ENCODE data around the gene SLC18A2.
"Not testable (repeated sequence)": the region's sequence is repeated elsewhere in the genome, so short reads cannot be mapped to it uniquely, and the experiment has no call there.

SLC18A2 gene

GRCh38 chr10:117240621-117241529 lies at the start of gene SLC18A2:
Gene SLC18A2 (plus strand): TSS chr10:117241114. CDS start chr10:117241694, 580 bp downstream.
- no peak for DNase-seq

- DNase-seq = no peak
Measured at GRCh38 chr10:117197189-117197588, 43.7 kb upstream of the SLC18A2 start, which contains the start of gene KCNK18. Gene KCNK18 (plus strand): TSS chr10:117197489. CDS start chr10:117197489, 0 bp downstream.

GRCh38 chr10:117198088-117198487 lies 42.8 kb upstream of the SLC18A2 start:
- no peak for DNase-seq

GRCh38 chr10:117201826-117202225 lies 39.1 kb upstream of the SLC18A2 start:
- no peak for DNase-seq

- no peak for DNase-seq
Measured at GRCh38 chr10:117204316-117204715, 36.6 kb upstream of the SLC18A2 start.

GRCh38 chr10:117212176-117212575 lies 28.7 kb upstream of the SLC18A2 start:
- no peak for DNase-seq

- no peak for DNase-seq
Measured at GRCh38 chr10:117214401-117214800, 26.5 kb upstream of the SLC18A2 start.

GRCh38 chr10:117215079-117215478 lies 25.8 kb upstream of the SLC18A2 start:
- DNase-seq = no peak

GRCh38 chr10:117216028-117216427 lies 24.9 kb upstream of the SLC18A2 start:
- no peak for DNase-seq

GRCh38 chr10:117216611-117217195 lies 24.2 kb upstream of the SLC18A2 start:
- DNase-seq = peak; percentile 62

GRCh38 chr10:117217196-117217761 lies 23.6 kb upstream of the SLC18A2 start:
- no peak for DNase-seq

- DNase-seq = no peak
Measured at GRCh38 chr10:117218654-117219053, 22.3 kb upstream of the SLC18A2 start.

GRCh38 chr10:117221156-117221711 lies 19.7 kb upstream of the SLC18A2 start:
- no peak for DNase-seq

GRCh38 chr10:117222552-117222951 lies 18.4 kb upstream of the SLC18A2 start:
- no peak for DNase-seq

GRCh38 chr10:117222976-117223692 lies 17.8 kb upstream of the SLC18A2 start:
- no peak for DNase-seq

- DNase-seq = no peak
Measured at GRCh38 chr10:117223693-117224430, 17.1 kb upstream of the SLC18A2 start.

GRCh38 chr10:117224881-117225280 lies 16.0 kb upstream of the SLC18A2 start:
- DNase-seq = no peak

GRCh38 chr10:117226813-117227451 lies 14.0 kb upstream of the SLC18A2 start:
- no peak for DNase-seq

GRCh38 chr10:117228210-117228609 lies 12.7 kb upstream of the SLC18A2 start:
- no peak for DNase-seq

GRCh38 chr10:117230107-117230506 lies 10.8 kb upstream of the SLC18A2 start:
- not testable (repeated sequence) for DNase-seq

- no peak for DNase-seq
Measured at GRCh38 chr10:117237401-117237991, 3.4 kb upstream of the SLC18A2 start.

All from CD4-positive, alpha-beta T cell treated with Interleukin-4 for 4 hours (primary cell).